Embryonic facial prominence (tissue), 1 donor: ENCODE measurements around the gene PRPS1L1.

Source experiments
- DNase-seq: peaks from one replicate; pipeline ENCODE4 v3.0.0-alpha.2; 2016; ENCODE audit errors: extremely low spot score

PRPS1L1 gene

DNA sequence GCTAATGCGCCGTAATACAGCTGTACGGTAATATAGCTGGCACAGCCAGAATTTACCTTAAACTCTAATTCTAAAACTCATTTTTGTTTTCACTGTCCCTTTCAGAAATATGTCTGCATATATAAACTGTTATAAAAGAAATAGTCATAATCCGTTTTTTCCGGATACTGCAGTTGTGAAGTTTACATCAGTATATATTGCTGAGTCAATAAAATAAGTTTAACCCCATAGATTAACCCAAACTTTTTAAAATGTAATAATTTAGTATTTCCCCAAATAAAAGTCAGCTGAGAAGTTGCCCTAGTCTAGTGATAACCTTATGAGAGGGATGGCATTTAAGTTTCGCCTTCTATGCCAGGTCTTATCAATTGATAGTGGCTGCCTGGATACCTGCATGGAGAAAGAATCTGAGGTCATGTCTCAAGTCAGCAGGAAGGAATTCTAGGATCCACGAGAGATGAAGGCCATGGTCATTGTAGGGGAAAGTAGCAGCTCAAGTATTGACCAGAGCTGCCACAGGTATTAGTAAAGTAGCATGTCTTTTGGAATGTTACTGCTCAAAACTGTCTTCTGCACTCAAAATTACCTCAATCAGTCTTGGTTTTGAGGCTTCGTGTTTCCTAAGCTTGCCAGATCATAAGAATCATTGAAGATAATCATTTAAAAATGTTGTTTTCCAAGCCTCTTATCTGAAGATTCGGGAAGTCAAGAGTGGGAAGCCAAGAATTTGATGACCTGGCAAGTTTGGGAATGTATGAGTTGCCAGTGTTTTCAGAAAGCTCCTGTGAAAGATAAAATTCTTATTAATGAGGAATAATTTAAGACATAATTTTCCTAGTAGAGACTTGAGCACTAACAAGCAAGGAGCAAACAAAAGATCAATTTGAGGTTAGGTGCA is 10.8 kb downstream of the PRPS1L1 start:
- no peak for DNase-seq

- DNase-seq, result no peak
These were observed 13.7 kb downstream of the PRPS1L1 start for GRCh38 chr7:18013936-18014335.

DNA sequence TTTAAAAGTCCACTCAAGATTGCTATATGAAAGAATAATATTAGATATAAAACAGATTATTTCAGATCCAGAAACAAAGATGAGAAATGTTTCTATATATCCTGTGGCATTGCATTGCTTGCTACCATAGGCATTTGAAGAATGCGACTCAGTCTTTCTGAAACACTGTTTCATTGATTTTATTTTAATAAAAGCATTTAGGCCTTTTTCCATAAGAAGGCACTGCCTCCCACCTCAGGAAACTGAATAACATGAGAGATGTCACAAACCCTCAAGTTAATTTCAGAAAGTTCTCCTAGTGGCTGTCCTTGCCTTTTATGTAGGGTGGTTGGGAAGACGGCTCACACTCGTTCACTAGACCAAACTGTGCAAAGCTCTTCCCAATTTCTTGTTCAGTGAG is 23.3 kb downstream of the PRPS1L1 start:
- no peak for DNase-seq

DNA sequence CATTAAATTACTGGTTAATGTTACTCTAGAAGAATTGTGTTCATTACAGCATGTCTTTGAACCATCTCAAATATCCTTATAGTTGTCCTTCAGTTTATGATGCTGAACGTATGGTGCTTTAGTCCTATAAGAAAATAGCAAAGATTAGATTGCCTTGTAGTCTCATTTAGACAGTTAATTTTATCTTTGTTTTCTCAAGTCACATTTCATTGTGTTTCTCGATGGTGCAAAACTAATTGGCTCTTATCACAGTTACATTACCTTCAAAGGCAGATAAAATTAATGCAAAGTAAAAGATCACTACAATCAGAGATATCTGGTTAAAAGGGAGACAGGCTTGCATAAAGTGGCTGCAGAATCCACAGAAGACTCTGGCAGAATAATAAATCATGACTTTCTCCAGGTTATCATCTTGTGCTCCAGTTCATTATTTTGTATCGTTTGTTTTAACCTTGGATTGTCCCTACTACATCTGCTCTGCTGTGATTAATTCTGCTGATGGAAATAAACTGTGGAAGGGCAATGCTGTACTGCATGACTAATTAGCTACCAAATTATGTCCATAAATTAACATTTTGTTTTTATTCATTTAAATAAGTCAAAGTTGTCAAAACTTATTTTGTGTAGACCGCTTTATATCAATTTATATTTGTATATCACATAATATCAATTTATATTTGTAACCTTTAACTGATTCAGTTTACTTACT is 24.2 kb downstream of the PRPS1L1 start:
- DNase-seq, result no peak

DNA sequence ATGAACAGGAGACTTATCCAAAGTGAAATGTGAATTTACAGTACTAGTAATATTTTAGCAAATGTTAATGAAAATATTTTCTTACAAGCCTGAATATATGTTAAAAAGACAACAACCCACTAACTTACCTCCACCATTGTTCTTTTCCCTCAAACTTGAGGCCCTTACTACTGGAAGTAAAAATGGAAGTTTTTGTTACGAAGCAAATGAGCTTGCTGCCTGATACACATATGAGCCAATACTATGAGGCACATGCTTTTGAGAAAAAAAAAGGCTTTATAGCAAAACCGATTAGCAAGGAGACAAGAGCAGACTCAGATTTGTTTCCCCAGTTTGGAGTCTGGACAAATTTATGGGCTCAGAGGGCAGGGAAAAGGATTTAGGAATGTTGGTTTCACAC is 29.0 kb downstream of the PRPS1L1 start:
- no peak for DNase-seq

DNA sequence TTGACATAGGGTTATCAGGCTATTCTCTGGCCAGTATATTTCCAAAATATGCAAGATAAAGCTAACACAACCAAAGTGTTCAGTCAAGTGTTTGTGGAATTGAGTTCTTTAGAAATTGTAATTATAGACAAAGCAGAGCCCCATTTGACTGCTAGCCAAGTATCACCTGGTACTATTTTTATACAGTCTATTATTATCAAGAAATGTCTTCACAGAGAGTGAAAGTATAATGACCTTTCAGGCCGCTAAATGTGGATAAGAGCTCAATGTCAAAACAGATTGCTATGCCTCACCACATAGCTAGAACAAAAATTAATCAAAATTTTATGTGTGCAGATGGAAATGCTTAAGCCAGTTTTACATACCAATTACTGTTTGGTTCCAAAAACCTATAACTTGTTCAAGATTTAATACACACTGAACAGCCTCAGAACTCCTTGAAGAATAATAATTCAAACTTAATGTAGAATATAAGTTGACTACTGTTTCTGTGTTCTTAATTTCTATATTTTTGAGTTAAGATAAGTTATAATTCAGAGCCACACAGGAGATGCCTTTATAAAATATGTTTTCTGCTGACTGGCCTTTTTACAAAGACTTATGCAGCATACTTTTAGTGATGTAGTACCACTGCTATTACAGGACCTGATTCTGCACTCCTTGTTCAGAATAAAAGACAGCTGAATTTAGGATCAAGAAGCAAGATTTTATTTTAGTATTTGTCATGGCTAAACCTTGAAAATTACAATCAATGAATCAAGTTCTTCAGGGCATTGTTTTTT is 31.0 kb downstream of the PRPS1L1 start:
- DNase-seq, result no peak

DNA sequence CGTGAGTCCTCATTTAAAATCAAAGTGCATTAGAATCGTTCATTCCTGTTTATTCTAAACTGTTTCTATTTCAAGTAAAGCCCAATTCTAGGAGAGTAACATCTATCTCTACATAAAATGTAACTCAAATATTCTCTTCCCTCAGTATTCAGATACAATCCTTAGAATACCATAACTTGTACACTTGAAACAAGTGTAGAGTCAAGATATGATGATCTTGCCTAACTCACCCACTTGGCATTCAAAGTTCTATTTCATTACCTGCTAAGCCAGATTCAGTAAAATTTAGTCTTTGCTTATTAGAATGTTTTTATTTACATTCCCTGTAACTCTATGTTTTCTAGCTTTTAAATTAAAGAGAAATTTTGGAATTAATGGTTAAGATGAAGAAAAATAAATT is 31.6 kb downstream of the PRPS1L1 start:
- no peak for DNase-seq

DNA sequence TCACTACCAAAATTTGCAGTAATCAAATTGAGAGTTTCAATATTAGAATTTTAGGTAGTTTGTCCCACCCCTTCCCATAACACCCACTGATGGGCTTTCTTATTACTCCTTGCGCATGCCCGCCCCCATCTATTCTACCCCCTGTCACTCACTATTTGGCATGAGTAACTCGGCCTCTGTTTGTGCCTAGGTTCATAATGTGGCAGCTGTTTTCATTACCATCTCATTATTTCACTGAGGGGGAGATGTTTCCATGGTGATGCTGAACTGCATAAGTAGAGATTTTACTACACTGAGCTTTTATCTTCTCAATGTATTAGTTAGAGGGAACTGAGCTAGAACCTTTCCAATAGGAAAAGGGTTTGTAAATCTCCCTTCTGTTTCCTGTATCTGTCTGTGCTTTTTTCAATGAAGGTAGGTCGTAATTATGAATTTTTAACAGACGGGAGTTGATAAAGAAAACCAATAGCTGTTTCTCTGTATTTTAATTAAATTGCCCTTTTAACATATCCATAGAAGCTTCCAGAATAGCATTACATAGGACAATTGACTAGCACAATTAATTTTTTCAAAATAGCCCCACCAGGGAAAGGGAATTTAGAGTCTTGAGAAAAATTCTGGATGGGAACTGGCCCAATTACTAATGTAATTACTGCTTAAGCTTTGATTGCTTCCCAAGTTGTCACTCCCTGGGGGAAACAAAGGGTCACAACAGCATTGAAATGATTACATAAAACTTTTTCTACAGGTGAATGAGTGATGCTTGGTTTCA is 33.4 kb downstream of the PRPS1L1 start:
- DNase-seq, result no peak

DNA sequence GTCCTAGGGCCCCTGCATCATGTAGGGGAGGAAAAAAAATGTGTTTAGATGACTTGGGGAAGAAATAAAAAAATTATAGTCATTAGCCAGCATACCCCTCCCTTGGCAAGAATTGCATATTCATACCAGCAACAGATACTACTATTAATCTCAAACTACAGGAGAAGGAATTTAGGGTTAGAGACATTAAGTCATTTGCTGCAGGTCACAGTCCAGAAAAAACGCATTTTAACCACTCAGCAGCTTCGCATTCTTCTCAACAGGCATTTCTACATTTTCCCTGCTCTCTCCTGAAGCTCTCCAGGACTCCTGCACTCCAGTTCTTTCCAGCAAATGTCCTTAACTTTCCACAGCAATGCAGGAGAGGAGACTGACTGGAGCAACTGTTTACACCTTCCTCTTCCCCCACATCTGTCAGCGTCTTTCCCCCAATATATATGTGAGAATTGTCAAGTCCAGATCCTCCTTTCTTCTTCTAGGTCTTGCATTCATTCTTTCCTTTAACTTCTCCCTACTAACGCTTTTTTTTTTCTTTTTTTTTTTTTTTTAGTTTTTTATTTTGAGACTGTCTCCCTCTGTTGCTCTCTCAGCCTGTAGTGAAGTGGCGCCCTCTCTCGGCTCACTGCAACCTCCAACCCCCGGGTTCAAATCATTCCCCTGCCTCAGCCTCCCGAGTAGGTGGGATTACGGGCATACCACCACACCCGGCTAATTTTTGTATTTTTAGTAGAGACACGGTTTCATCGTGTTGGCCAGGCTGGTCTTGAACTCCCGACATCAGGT is 35.6 kb downstream of the PRPS1L1 start:
- DNase-seq, result no peak

DNA sequence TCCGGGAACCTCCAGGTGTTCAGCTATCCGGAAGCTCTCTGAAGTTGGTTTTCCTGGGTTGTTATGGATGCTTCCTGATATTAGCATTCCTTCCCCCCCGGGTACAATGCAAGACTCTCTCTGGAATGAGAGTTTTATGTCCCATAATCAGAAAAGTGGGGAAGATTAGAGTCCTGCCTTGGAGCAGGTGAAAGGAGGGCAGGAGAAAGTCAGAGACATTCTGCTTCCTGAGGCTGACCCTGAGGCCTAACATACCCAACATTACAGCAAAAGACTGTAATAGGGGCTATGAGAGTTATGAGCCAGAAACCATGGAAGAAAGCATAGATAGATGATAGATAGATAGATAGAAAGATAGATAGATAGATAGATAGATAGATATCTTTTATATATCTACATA is 36.9 kb downstream of the PRPS1L1 start:
- no peak for DNase-seq

DNA sequence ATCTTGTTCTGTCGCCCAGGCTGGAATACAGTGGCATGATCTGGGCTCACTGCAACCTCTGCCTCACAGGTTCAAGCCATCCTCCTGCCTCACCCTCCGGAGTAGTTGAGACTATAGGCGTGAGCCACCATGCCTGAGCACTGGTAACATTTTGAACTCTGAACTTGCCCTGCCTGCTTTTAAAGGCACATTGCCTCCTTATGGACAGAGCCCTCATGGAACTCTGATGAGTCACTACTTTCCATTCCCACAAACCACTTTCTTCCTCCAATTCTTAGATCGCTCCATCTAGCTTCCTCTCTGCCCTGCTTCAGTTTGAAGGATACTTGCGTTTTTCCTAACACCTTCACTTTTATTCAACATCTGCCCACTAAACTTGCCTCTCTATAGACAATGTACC is 38.1 kb downstream of the PRPS1L1 start:
- no peak for DNase-seq

- DNase-seq, result no peak
These were observed 38.8 kb downstream of the PRPS1L1 start for GRCh38 chr7:17988858-17989257.

- no peak for DNase-seq
These were observed 39.5 kb downstream of the PRPS1L1 start for GRCh38 chr7:17988141-17988540.

- DNase-seq, result no peak
These were observed 40.8 kb downstream of the PRPS1L1 start for GRCh38 chr7:17986851-17987250.

DNA sequence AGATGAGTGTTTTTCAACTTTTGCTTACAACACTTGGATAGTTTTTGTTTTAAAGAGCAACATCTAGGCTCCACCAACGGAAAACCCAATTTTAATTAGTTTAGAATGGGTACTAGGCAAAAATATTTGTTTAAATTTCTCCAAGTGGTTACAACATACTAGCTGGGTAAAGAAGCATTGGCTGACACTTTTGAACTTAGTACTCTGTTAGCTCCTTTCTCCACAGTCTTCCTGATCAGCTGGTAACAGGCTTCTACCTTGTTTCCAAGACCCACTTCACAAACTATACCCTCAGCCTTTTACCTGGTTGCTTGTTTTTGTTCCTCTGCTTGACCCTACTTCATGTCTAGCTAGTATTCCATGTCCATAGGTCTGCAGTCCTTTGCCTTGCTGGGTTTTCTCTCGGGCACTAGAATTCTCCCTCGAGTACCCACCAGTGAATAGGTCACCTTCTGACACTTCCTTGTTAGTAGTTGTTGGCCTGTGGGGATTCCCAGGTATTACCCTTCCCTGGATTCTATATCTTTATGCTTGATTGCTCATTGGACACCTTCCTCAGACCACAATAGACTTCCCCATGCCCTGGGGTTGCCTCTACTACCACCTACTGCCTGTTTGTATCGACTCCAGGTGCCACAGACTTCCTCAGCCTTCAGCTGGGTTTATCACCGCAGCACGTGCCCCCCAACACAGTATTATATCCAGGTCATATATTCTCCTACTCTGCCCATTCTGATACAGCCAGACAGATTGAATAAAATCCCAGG is 42.0 kb downstream of the PRPS1L1 start:
- no peak for DNase-seq

- no peak for DNase-seq
These were observed 43.4 kb downstream of the PRPS1L1 start for GRCh38 chr7:17984288-17984687.

DNA sequence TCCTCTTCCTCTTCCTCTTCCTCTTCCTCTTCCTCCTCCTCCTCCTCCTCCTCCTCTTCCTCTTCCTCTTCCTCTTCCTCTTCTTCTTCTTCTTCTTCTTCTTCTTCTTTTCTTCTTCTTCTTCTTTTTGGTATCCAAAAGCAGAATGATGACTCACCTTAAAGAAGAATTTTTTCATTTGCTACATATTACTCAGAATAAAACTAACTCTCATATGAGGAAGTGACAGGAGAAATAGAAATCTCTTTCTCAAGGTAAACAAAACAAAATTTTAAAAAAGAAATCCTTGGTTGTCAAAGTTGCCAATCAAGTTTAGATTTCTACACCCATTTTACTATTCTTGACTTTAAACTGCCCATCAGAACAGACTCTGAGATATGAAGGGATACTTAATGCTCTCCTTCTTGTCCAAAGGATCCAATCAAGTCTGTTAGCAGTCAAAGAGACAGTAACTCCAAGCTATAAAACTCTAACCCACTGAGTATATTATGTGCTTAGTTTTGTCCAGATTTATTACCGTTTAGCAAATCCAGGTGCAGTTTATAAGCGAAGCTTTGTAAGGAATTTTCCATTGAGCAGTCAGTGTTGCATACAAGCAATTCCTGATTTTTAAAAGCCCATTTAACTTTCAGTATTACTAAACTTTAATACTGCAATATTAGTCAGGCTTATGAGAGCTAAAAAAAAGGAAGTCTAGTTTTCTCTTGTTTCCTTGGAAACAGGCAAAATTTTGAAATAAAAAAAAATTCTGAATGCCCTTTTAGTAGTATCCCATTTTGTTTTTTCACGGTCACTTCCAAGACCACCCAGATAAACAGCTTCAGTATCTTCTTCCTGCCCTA is 44.2 kb downstream of the PRPS1L1 start:
- no peak for DNase-seq

- no peak for DNase-seq
These were observed 50.7 kb downstream of the PRPS1L1 start for GRCh38 chr7:17976952-17977351.
